DND-41 (cell line): ENCODE results near the gene HSBP1L1.

Experiments
- ATAC-seq: fragments of 200-7000 bp; cut with Tn5 transposase; 3 replicates; pipeline ENCODE4 v1.9.1; 2021; ENCODE audit warnings: low read depth; ENCODE audit not compliant: insufficient read depth
- DNase-seq: peaks from one replicate; pipeline ENCODE4 v3.0.0-alpha.2; 2020
- H2AFZ ChIP-seq: 2 replicates; pipeline ENCODE4 v1.6.0; 2012; ENCODE audit warnings: low read depth, low read length
- H3K27ac ChIP-seq: 2 replicates; pipeline ENCODE4 v1.5.1; 2012; ENCODE audit warnings: low read length, inconsistent platforms
- H3K27me3 ChIP-seq: fragments of 200-600 bp; sonication (generic); 2 replicates; pipeline ENCODE4 v1.6.0; 2012; ENCODE audit warnings: low read length, mild to moderate bottlenecking, inconsistent platforms; ENCODE audit not compliant: insufficient read depth, poor library complexity
- H3K36me3 ChIP-seq: 2 replicates; pipeline ENCODE4 v1.5.1; 2012; ENCODE audit warnings: low read length, inconsistent platforms; ENCODE audit not compliant: insufficient read depth
- H3K4me1 ChIP-seq: 2 replicates; pipeline ENCODE4 v1.5.1; 2012; ENCODE audit warnings: mild to moderate bottlenecking, low read length; ENCODE audit not compliant: insufficient read depth
- H3K4me2 ChIP-seq: 2 replicates; pipeline ENCODE4 v1.6.0; 2012; ENCODE audit warnings: mild to moderate bottlenecking, moderate library complexity, low read length, inconsistent platforms; ENCODE audit not compliant: insufficient read depth
- H3K4me3 ChIP-seq, 2 experiments: fragments of 200-600 bp in 1 of 2; shearing (Covaris generic) in 1 of 2; 2 replicates each; pipeline ENCODE4 v1.5.1; 2012 to 2016; ENCODE audit warnings: inconsistent platforms in 2 of 2, low read length in 2 of 2, mild to moderate bottlenecking in 2 of 2, low read depth in 1 of 2, moderate library complexity in 1 of 2
- H3K79me2 ChIP-seq: 2 replicates; pipeline ENCODE4 v1.6.0; 2012; ENCODE audit warnings: low read length, inconsistent platforms; ENCODE audit not compliant: insufficient read depth
- H3K9ac ChIP-seq: 2 replicates; pipeline ENCODE4 v1.6.0; 2012; ENCODE audit warnings: low read depth, mild to moderate bottlenecking, inconsistent platforms, low read length, moderate library complexity
- H3K9me3 ChIP-seq: 2 replicates; pipeline ENCODE4 v1.5.1; 2012; ENCODE audit warnings: low read length, moderate library complexity, mild to moderate bottlenecking, inconsistent platforms; ENCODE audit not compliant: insufficient read depth, severe bottlenecking
- H4K20me1 ChIP-seq: 2 replicates; pipeline ENCODE4 v1.6.0; 2012; ENCODE audit warnings: low read length; ENCODE audit not compliant: insufficient read depth
- EZH2 ChIP-seq: IDR thresholded peaks from 3 replicates; pipeline ENCODE4 v1.6.1; 2012; ENCODE audit warnings: borderline replicate concordance, low read depth, mild to moderate bottlenecking, moderate library complexity, low read length, inconsistent platforms; ENCODE audit not compliant: severe bottlenecking
- TF ChIP-seq, protein P1 (sequence below): IDR thresholded peaks from 2 replicates; pipeline ENCODE4 v1.5.1; 2012; ENCODE audit warnings: borderline replicate concordance, low read length, moderate library complexity, mild to moderate bottlenecking; ENCODE audit not compliant: poor library complexity, severe bottlenecking; ENCODE audit errors: extremely low read depth

HSBP1L1 gene

DNA sequence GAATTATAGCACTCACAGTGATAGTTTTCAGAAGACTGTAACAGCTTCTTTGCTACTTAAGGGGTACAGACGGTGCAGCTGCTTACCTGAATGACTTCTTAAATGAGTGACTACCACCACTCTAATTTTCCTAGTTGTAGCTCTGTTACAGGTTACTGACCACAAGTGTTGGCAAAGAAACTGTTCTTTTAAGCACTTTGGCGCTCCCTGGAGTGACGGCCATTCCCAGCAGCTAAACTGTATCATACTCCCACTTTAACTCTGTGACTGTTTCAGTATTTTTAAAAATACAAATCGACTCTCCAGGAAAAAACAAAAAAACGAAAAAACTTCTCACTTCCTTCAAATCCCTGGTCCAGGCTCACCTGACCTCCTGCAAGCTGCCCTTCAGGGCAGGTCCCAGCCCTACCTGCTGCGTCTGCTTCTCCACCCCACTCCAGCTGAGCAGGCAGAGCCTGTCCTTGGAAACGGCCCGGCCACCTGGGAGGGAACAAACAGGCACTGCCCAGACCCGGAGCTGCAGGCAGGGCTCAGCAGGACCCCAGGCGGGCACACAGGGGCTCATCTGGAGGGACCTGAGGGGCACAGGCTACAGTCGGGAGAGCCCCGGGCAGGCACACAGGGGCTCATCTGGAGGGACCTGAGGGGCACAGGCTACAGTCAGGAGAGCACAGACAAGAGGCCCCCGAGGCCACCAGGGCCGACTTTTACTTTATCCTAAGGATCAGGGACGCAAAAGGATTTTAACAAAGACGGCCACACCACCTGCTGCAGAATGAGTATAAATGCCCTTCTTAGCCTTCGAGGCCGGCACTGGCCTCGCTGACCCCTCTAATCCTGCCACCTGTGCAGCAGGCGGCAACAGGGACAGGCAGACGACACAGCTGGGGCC is 37.5 kb upstream of the HSBP1L1 start:
- Histone ChIP-seq H3K9ac (no peak overlapping the region), H3K27me3 (no peaks in the 10 kb centered on the region), H2AFZ (no peak overlapping the region), H3K4me3 (no peak overlapping the region), H3K27ac (no peak overlapping the region), H3K9me3 (peaks cover 26% of the 10 kb centered on the region), H4K20me1 (peaks cover 14% of the 10 kb centered on the region; the same call in 1 of the 2 replicates), H3K36me3 (peaks cover 48% of the 10 kb centered on the region), H3K4me1 (no peaks in the 10 kb centered on the region), H3K4me2 (no peak overlapping the region), H3K79me2 (peaks cover 45% of the 10 kb centered on the region)
- no peak for ATAC-seq
- DNase-seq: no peak
- TF ChIP-seq, protein P1, sequence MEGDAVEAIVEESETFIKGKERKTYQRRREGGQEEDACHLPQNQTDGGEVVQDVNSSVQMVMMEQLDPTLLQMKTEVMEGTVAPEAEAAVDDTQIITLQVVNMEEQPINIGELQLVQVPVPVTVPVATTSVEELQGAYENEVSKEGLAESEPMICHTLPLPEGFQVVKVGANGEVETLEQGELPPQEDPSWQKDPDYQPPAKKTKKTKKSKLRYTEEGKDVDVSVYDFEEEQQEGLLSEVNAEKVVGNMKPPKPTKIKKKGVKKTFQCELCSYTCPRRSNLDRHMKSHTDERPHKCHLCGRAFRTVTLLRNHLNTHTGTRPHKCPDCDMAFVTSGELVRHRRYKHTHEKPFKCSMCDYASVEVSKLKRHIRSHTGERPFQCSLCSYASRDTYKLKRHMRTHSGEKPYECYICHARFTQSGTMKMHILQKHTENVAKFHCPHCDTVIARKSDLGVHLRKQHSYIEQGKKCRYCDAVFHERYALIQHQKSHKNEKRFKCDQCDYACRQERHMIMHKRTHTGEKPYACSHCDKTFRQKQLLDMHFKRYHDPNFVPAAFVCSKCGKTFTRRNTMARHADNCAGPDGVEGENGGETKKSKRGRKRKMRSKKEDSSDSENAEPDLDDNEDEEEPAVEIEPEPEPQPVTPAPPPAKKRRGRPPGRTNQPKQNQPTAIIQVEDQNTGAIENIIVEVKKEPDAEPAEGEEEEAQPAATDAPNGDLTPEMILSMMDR: no peak
- TF ChIP-seq EZH2: no peak

DNA sequence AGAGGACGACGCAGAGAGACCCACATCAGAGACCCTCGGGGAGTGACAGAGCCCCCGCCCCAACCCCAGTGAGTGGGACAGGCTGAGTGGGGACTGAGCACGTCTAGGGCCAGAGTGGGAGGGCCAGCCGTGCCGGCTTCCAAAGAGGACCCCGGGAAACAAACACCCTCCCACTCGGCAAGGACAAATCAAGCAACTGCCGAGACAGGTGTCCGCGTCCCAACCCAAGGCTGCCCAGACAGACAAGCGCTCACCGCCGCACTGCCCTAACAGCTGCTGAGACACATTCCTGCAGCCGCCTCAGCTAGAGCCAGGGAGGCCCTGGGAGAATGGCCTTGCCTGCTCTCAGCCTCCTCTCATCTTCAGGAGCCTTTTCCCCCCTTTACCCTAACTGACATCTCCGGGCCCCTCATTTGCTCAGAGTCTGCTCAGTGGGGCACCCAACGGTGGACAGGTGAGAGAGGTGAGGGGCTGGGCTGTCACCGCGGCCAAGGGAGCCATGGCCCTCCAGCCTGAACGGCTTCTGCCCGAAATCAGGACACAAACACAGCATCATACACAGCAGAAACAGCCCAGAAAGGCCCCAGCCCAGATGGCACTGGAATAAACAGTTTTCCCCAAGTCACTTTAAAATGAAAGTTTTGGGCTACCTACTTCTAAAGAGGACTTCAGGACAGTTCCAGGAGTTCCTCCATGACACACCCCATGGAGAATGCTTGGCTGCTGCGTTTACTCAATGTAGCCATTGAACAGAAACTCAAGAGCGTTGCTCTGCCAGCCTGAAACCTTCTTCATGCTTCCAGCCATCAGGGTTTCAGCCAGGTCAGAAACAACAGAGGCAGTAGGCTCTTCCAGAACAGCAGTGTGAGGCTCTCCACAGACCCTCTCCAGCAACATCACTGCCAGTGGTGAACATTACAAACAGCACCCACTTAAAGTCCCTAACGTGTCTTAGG is 36.6 kb upstream of the HSBP1L1 start:
- H3K4me2 ChIP-seq: no peak overlapping the region
- H3K27ac ChIP-seq: no peak overlapping the region
- DNase-seq (no peak), ATAC-seq (no peak)
- H4K20me1 ChIP-seq: peaks cover 8% of the 10 kb centered on the region; the same call in 1 of the 2 replicates
- peaks cover 33% of the 10 kb centered on the region for H3K9me3 ChIP-seq
- H3K79me2 ChIP-seq: peaks cover 48% of the 10 kb centered on the region
- peaks cover 45% of the 10 kb centered on the region for H3K36me3 ChIP-seq
- H3K9ac ChIP-seq: no peak overlapping the region
- no peak overlapping the region for H2AFZ ChIP-seq
- no peak overlapping the region for H3K4me3 ChIP-seq
- TF ChIP-seq, protein P1: no peak
- TF ChIP-seq EZH2: no peak
- H3K4me1 ChIP-seq: no peaks in the 10 kb centered on the region
- H3K27me3 ChIP-seq: no peaks in the 10 kb centered on the region

DNA sequence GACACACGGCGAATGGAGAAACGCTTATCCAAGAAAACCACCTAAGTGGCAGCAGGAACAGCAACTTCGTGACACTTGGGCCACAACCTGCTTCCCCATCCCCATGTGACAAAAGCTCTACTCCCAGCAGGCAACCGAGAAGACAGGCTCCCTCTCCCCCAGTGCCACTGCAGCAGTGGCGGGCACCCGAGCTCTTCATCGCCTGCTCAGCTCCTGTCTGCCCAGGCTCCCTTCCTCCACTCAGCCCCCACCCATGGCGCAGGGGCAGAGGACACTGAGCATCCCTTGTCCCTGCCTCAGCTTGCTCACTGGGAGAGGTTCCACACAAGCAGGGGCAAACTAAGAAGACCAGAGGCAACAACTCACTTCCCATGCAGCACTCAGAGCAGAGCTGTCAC is 35.9 kb upstream of the HSBP1L1 start:
- Histone ChIP-seq H3K4me3 (no peak overlapping the region), H3K9ac (no peak overlapping the region), H3K9me3 (peaks cover 40% of the 10 kb centered on the region), H4K20me1 (peaks cover 7% of the 10 kb centered on the region; the same call in 1 of the 2 replicates), H3K79me2 (peaks cover 52% of the 10 kb centered on the region), H2AFZ (no peak overlapping the region), H3K36me3 (peaks cover 50% of the 10 kb centered on the region), H3K27ac (no peak overlapping the region), H3K4me2 (no peak overlapping the region), H3K27me3 (no peaks in the 10 kb centered on the region), H3K4me1 (no peaks in the 10 kb centered on the region)
- TF ChIP-seq, protein P1: no peak
- no peak for TF ChIP-seq EZH2
- ATAC-seq: no peak
- no peak for DNase-seq
